ENCODE data around the gene PTPRD.
"Not testable (repeated sequence)": the region's sequence is repeated elsewhere in the genome, so short reads cannot be mapped to it uniquely, and the experiment has no call there.

The PTPRD gene

GRCh38 chr9:9560382-9561035, 1052.3 kb downstream of the PTPRD start:
- no peak for DNase-seq

- no peak for DNase-seq
These were observed 1053.9 kb downstream of the PTPRD start for GRCh38 chr9:9558907-9559306.

GRCh38 chr9:9557804-9558334, 1054.9 kb downstream of the PTPRD start:
- no peak for DNase-seq

GRCh38 chr9:9556865-9557803, 1055.7 kb downstream of the PTPRD start:
- DNase-seq: no peak

GRCh38 chr9:9552665-9553064, 1060.1 kb downstream of the PTPRD start:
- DNase-seq: no peak

- no peak for DNase-seq
These were observed 1074.0 kb downstream of the PTPRD start for GRCh38 chr9:9538766-9539165.

- DNase-seq: no peak
These were observed 1074.4 kb downstream of the PTPRD start for GRCh38 chr9:9538356-9538755.

GRCh38 chr9:9536523-9536922, 1076.3 kb downstream of the PTPRD start:
- no peak for DNase-seq

- no peak for DNase-seq
These were observed 1089.2 kb downstream of the PTPRD start for GRCh38 chr9:9523476-9524139.

- no peak for DNase-seq
These were observed 1090.4 kb downstream of the PTPRD start for GRCh38 chr9:9522406-9522805.

GRCh38 chr9:9521033-9521779, 1091.6 kb downstream of the PTPRD start:
- no peak for DNase-seq

- DNase-seq: no peak
These were observed 1107.9 kb downstream of the PTPRD start for GRCh38 chr9:9504869-9505268.

- DNase-seq: no peak
These were observed 1113.3 kb downstream of the PTPRD start for GRCh38 chr9:9499546-9499945.

GRCh38 chr9:9498846-9499245, 1114.0 kb downstream of the PTPRD start:
- no peak for DNase-seq

GRCh38 chr9:9498128-9498527, 1114.7 kb downstream of the PTPRD start:
- DNase-seq: no peak

- DNase-seq: no peak
These were observed 1118.5 kb downstream of the PTPRD start for GRCh38 chr9:9494336-9494735.

GRCh38 chr9:9492506-9492905, 1120.3 kb downstream of the PTPRD start:
- no peak for DNase-seq

GRCh38 chr9:9489183-9489582, 1123.6 kb downstream of the PTPRD start:
- no peak for DNase-seq

- DNase-seq: no peak
These were observed 1129.6 kb downstream of the PTPRD start for GRCh38 chr9:9483175-9483574.

GRCh38 chr9:9478741-9479140, 1134.1 kb downstream of the PTPRD start:
- no peak for DNase-seq

GRCh38 chr9:9469271-9469670, 1143.5 kb downstream of the PTPRD start:
- no peak for DNase-seq

GRCh38 chr9:9441874-9442273, 1170.9 kb downstream of the PTPRD start:
- not testable (repeated sequence) for DNase-seq

- DNase-seq: no peak
These were observed 1175.2 kb downstream of the PTPRD start for GRCh38 chr9:9437641-9438040.
